ENCODE results near the gene CPZ.

Gene CPZ

DNA sequence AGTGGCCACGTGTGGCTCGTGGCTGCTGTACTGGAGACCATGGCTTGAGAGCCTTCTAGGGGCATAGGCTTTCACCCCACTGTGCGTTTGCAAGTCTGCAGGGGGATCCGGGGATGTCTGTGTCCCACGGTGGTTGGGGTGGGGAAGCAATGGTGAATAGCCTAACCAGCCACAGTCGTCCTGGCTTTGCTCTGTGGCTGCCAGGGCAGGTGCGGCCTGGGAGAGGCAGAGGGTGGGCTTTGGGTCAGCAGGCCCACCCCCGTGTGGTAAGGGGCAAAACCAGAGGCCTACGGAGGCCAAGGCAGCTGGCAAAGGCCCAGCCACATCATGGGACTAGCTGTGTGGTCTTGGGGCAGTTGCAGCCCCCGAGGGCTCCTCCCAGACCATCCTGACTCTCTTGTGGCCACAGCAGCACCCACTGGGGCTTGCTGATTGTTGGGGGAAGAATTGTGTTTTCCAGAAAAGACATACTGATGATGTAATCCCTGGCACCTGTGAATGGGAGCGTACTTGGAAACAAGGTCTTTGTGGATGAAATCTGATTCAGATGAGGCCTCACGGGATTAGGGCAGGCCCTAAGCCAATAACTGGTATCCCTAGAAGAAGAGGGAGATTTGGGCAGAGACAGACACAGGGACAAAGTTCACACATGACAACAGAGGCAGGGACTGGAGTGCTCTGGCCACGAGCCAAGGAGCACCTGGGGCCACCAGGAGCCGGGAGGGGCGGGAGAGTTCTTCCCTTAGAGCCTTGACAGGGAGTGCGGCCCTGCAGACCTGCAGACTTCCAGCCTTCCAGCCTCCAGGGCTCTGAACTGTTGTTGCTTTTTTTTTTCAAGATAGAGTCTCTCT is 2.9 kb downstream of the CPZ start:
- no peak for DNase-seq (ENCODE audit: low spot score)

DNA sequence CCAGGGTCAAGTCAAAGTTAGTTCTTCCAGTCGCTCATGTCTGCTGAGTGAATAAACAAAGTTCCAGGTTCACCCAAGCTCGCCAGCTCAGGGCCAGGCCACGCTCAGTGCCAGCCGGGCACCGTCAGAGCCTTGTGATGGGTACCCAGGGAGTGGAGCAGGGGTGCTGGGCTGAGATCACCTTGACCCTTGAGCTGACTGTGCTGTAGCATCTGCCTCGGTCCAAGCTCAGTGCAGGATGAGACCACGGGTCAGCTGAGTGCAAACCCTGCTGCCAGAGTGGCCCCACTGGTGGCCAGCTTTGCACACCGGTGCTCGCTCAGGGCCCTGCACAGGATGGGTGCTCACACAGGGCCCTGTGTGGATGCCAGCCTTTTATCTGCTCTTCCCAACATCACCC is 4.3 kb downstream of the CPZ start:
- no peak for DNase-seq (ENCODE audit: low spot score)

DNA sequence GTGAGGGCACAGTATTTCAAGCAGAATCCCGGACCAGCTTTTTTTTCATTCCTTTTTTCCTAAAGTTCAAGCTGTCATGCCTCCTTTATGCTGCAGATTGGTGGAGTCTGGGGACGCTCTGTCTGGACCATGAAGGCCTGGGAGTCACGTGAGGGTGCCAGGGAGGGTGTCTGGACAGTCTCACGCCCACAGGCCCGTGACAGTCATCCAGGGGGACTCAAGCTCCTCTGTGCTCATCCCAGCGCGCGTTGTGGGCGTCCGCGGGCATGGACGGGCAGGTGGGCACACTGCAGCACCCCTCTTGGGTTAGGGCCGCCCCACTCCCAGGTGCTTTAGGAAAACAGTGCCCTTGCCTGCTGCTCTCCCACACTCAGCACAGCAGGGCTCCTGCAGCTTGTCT is 4.8 kb downstream of the CPZ start:
- no peak for DNase-seq (ENCODE audit: low spot score)

DNA sequence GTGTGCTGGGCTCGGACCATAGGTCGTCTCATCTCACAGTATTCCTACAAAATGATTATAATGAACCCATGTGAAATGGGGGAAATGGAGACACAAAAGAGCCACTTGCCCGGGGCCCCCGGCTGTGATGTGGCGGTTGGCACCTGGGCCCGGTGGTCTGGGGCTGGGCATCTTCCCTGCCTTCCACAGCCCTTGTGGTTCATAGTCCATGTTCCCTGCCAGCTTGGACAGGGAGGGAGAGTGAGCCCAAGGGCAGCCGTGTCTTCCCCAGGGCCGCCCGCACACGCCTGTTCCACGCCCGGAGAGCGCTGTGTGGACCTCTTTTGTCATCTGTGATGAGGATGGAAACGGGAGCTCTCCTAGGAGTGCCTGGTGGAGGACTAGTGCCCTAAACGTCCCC is 5.2 kb downstream of the CPZ start:
- DNase-seq (ENCODE audit: low spot score), result no peak

DNA sequence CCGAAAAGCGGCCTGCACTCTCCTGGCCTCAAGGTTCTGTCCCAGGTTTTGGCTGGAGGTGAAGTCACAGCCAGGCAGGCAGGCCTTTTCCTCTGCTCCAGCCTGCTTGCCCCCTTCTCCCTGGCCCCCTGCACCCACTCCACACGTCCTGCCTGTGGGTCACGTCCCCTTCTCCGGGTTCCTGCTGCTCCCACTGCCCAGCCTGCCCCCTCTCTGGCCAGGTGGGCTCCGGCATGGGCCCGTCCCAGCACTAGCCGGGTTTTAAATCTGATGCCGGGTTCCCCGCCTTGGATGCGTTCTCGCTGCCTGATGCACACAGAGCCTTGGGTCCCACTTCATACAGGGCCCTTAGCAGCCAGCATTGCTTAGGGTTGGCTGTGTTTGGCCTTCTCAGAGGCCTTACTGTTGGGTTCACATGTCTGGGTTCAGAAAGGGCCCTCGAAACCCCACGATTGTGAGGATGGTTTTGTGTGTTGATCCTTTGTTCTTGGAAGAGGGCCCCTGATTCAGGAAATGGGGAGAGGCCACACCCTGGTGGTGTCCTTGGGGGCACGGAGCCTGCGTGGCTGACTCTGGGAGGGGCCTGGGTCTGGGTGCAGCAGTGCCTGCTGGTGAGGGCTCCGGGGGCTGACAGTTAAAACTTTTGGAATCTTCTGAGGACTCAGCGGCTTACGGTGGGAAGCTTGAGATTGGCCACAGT is 6.0 kb downstream of the CPZ start:
- no peak for DNase-seq (ENCODE audit: low spot score)

DNA sequence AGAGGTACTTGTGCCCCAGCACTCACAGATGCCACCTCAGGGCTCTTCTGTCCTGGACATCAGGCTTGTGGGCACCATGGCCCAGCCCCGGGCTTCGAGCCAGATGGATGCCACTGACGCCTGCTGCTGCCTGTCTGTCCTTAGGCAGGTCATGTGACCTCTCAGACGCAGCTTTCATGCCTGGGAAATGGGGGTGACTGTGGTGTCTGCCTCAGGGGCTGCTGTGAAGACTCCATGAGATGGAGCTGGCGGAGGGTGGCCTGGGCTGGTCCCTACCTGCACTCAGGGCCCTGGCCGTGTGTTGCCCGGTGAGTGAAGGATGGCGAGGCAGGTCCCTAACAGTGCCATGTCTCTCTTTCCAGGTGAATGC is 6.5 kb downstream of the CPZ start:
- DNase-seq (ENCODE audit: low spot score), result no peak

DNA sequence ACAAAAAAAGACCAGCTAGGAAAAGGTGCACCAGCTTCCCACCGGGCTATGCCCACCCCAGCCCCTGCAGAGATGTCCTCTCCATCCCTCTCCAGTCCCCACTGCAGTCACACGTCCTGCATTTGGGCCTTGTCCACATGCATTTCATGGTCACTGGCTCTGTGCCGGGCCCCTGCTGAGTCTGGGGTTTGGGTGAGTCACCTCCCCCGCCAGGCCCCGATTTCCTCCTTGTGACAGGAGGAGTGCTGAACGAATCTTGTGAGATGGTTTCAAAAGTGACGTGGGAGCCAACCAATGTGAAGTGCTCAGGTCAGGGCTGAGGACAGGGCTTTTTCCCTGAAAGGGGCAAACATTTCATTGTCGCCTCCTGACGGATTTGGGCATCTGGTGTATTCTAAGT is 7.1 kb downstream of the CPZ start:
- DNase-seq (ENCODE audit: low spot score), result no peak

DNA sequence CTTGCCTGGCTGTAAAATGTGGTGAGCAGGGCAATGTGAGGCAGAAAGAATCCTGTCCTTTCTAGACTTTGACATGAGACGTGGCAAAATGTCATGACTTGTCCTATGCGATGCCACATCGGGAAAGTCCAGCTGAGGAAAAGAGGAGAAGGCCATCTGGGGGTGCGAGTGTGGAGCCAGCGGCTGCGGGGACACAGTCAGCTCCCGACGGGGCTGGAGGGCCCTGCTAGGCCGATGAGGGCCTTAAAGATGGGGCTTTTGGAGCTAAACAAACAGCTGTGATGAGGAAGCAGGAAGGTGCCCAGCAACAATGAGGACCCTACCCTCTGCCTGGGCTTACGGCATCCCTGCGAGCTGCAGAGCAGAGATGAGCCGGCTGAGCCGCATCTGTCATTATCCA is 7.7 kb downstream of the CPZ start:
- no peak for DNase-seq (ENCODE audit: low spot score)

DNA sequence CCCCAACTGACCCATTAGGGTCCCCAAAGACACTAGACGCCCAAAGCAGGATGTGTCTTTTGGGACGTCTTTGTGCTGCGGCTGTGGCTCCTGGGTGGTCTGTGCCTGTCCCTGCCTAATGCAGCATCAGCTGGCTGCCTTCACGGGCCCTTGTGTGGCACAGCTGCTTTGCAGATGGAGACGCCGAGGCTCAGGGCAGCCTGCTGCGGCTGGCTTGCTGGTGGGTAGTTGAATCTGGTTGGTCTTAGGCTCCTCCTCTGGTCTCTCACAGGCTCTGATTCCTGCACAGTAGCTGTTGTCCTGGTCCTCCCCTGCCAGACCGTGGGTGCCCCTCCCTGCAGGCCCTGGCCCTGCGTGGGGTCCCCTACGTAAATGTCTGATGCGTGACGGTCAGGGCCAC is 8.1 kb downstream of the CPZ start:
- no peak for DNase-seq (ENCODE audit: low spot score)

DNA sequence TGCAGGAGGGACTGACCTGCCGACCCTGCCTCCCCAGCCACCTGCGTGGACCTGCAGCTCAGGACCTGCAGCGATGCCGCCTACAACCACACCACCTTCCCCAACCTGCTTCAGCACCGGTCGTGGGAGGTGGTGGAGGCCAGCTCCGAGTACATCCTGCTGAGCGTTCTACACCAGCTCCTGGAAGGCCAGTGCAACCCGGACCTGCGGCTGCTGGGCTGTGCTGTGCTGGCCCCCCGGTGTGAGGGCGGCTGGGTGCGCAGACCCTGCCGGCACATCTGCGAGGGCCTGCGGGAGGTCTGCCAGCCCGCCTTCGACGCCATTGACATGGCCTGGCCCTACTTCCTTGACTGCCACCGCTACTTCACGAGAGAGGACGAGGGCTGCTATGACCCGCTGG is 8.5 kb downstream of the CPZ start:
- DNase-seq (ENCODE audit: low spot score), result no peak

DNA sequence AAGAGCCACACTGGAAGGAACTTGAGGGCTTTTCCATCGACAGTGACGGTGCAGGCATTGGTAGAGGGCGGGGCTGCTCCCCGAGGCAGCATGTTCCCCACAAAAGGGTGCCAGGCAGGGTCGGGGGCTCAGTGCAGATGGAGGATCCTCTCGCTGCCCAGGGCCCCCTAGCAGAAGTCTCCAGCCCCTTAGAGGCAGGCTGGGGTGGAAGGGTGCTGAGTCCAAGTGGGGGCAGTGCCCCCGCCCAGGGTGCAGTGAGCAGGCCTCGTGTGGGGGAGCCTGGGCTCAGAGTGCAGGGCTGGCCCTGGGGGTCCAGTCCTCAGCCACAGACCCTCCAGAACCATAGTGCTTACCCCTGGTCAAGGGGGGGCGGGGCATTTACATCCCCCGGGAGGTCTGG is 9.0 kb downstream of the CPZ start:
- DNase-seq (ENCODE audit: low spot score), result no peak

DNA sequence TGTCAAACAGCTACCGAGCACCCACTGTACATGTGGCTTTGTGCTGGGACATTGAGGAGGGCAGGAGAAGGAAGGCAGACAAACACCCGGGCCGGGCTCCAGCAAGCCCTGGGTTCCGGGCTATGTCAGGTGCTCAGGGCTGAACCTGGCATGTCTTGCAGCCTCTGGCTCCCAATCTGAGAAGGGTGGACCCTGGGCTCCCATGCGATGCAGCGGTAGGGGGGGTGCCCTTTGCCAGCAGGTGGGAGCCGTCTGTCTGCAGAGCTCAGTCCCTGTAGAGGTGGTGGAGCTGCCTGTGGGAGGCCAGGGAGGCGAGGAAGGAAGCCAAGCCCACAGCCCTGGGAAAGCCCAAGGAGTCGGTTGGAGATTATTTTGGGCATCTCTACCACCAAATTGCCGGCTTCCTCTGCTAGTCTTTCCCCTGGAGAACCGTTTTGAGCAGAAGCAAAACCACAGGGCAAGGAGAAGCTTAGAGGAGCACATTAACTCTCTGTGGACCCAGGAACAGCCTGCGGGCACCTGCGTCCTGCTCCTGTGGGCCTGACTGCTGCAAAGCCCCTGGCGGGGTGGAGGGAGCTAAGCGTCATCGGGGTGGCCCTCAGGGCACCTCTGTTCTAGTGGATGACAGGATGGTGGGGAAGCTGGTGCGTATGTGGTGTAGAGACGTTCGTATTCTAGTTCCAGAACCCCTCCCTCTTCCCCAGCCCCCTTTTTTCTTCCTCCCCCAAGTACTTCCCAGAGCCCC is 10.3 kb downstream of the CPZ start:
- no peak for DNase-seq (ENCODE audit: low spot score)

DNA sequence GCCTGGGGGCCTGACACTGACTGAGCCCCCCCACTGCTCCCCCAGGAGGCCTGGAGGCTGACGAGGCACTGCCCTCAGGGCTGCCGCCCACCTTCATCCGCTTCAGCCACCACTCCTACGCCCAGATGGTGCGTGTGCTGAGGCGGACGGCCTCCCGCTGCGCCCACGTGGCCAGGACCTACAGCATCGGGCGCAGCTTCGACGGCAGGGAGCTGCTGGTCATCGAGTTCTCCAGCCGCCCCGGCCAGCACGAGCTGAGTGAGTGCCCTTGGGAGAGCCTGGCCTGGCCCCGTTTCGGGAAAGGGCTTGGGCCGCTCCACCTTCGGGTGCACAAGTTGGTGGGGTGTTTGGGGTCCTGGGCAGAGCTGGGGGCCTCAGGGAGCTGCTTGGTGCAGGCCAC is 11.4 kb downstream of the CPZ start:
- no peak for DNase-seq (ENCODE audit: low spot score)

DNA sequence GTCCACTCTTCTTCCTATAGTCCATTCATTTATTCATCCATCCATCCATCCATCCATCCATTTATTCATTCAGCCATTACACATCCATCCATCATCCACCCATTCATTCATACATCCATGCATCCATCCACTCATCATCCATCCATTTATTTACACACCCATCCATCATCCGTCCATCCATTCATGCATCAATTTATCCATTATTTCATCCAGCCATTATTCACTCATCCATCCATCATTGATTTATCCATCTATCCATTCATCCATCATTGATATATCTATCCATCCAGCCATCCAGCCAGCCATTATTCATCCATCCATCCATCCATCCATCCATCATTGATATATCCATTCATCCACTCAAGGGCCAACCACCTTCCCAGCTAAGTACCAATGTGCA is 12.7 kb downstream of the CPZ start:
- DNase-seq (ENCODE audit: low spot score), result no peak

DNA sequence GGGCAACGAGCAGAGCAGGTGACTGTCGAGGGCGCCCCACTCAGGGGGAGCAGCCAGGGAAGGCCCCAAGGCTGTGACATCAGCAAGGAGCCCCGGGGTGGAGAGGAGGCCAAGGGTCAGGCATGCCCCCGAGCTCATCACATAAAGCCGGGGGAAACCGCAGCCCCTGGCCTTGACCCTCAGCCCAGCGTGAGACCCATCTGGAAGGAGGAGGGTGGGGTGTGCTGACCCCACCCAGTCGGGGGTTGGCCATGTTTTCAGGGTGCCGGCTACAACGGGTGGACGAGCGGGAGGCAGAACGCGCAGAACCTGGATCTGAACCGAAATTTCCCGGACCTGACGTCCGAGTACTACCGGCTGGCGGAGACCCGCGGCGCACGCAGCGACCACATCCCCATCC is 13.9 kb downstream of the CPZ start:
- DNase-seq (ENCODE audit: low spot score), result no peak

DNA sequence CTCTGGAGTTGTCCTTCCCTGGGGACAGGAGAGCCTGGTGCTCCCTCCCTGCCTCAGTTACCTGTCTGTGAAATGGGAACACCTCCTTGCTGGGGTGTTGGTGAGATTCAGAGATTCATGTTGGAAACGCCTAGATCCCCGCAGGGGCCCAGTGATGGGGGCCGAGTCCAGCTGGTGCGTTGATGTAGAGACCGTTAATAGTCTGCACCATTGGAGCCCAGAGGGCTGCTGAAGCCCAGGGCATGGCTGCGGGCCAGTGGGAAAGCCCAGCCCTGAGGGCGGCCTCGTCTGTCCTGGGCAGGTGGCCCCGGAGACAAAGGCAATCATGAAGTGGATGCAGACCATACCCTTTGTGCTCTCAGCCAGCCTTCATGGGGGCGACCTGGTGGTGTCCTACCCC is 14.4 kb downstream of the CPZ start:
- DNase-seq (ENCODE audit: low spot score), result no peak

DNA sequence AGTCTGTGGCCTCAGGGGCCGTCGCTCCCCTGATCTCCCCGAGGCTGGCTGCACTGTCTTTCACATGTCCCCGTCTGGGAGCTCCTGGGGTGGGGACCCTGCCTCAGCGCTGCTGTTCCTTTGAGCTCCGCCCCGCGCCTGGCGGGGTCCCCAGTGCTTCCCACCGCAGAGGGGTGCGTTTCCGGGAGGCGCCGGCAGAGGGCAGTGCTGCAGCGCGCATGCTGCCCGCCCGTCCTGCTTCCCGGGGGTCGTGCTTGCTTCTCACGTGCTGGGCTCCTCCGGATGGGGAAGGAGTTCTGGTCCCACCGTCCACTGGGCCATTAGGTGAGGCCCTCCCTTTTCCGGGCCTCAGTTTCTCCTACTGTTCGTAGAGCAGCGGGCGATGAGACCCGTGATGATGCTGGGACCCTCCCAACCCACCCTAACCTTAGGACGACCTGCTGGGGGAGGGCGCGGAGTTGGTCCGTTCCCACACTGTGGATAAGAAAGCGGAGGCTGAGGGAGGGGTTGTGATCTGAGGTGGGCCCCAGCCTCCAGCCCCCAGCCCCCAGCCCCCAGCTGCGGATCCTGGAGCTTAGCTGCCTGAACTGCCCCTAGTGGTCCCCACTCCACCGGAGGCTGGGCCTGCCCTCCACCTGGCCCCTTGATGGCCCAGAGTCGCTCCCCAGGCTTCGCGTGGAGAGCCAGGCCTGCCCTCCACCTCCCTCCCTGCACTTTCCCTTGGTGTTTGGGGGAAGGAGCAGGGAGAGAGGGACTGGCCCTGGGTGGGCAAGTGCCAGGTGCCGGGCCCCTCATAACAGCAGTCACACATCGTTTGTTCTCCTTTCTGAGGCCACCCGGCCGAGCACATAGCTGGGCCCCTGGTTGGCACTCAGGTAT is 15.3 kb downstream of the CPZ start:
- DNase-seq (ENCODE audit: low spot score), result no peak

DNA sequence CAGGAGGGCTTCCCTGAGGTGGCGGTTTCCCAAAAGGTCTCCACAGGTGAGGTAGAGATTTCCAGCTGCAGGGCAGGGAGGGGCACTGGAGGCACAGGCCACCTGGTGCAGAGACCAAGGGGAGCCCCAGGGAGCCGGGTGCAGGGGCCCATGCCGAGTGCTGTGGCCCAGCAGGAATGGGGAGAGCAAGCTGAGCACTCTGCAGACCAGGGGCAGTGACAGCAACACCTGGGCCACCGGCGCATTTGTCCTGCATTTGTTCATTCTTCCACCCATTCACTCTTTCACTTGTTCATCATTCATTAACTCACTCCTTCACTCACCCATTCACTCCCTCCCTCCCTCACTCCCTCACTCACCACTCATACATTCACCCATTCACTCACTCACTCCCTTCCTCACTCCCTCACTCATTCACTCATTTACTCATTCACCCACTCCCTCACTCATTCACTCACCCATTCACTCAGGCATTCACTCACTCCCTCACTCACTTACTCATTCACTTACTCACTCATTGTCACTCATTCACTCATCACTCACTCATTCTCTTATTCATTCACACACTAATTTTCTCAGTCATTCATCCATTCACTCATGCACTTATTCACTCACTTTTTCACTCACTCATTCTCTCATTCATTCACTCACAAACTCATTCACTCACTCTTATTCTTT is 16.3 kb downstream of the CPZ start:
- DNase-seq (ENCODE audit: low spot score), result no peak

DNA sequence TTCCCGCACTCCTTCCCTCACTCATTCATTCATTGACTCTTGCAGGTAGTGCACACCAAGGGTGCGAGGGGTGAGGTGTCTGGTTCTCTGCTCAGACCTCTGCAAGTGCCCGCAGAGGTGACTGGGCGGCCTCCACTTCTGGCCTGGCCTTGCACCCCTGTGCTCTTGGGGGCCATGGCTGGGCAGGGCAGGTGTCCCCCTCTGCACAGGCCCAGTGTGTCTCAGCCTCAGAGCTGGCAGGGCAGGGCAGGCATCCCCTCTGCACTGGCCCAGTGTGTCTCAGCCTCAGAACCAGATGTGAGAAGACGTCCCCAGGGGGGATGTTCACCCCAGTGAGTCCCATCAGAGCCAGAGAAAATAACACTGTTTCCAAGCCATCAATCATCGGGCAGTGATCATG is 16.8 kb downstream of the CPZ start:
- DNase-seq (ENCODE audit: low spot score), result no peak

DNA sequence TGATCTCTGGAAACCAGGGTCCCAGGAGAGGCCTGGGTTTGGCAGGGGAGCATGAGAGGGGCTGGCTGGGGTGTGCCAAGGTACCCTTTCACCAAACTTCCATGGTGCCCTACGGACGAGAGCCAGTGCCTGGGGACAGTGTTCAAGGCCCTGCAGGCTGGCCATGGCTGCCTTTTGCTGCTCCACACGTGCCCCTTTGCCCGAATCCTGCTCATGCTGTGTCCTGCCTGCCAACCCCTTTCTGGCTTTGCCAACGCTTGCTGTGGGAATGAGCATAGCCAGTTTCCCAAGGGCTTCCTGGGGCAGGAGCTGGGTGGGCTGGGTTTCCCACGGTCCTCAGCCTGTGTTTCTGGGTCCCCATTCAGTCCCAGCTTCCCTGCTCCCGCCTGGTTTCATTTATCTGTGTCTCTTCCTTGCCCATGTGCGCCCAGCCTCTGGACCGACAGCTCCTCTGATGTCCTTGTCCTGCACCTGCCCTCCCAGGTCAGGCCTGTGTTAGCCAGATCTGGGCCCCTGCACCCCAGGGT is 17.3 kb downstream of the CPZ start:
- DNase-seq (ENCODE audit: low spot score), result no peak

DNA sequence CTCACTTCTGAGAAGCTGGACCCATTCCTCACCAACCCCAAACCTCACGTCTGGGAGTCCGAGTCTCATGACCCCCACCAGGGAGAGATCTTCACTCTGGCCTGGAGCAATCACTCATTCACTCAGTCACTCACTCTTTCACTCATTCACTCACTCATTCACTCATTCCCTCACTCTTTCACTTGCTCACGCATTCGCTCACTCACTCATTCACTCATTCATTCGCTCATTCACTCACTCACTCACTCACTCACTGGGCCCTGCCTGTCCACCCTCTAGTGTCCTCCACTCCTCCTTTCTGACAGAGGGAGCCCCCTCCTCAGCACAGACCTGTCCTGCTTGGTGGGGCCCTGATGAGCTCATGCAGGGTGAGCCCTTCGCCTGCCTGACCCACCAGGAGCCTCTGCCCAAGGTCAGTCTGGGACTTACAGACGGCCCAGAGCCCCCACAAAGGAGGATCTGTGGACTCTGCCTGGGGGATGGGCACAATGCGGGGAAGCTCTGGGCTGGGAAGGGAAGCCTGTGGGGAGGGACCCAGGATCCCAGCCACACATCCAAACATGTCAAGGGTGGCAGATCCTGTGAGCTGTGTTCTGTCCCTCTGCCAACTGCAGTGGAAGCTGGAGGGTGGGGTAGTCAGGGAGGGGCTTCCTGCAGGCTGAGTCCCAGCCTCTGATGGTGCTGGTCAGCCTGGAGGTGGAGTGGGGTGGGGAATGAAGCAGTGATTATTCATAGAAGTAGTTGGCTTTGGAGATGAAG is 18.5 kb downstream of the CPZ start:
- no peak for DNase-seq (ENCODE audit: low spot score)

Measured in putamen (tissue), 1 donor.